M059J (cell line): ENCODE data around the gene PSMB11. TPM values are rescaled to one million over a fixed set of nuclear protein-coding genes. Genes with fewer than 3 reads are reported as not detected.
"Not testable (repeated sequence)": the region's sequence is repeated elsewhere in the genome, so short reads cannot be mapped to it uniquely, and the experiment has no call there.

Experiments used
- DNase-seq: peaks from one replicate; pipeline ENCODE4 v3.0.0-alpha.2; 2012; ENCODE audit warnings: low read depth
- total RNA-seq: library from RNA; depleted of rRNA; stranded (reverse); fragments of >200 nt; shearing (Covaris generic); gene quantifications from 2 replicates; pipeline ENCODE4 v1.2.3, GENCODE V29; 2014; rRNA removed

The PSMB11 gene
- not detected in 2 replicates for total RNA-seq

DNA sequence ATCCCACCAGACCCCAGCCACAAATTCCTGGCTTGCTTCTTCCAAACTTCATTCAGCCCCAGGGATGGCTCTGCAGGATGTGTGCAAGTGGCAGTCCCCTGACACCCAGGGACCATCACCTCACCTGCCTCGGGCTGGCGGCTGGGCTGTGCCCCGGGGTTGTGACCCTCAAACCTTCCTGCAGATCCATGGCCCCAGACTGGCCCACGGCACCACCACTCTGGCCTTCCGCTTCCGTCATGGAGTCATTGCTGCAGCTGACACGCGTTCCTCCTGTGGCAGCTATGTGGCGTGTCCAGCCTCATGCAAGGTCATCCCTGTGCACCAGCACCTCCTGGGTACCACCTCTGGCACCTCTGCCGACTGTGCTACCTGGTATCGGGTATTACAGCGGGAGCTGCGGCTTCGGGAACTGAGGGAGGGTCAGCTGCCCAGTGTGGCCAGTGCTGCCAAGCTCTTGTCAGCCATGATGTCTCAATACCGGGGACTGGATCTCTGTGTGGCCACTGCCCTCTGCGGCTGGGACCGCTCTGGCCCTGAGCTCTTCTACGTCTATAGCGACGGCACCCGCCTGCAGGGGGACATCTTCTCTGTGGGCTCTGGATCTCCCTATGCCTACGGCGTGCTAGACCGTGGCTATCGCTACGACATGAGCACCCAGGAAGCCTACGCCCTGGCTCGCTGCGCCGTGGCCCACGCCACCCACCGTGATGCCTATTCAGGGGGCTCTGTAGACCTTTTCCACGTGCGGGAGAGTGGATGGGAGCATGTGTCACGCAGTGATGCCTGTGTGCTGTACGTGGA lies at the start of gene PSMB11:
TSS of gene PSMB11 (plus strand) at position 51 of the 804 bp plus-strand sequence. CDS start at position 65, 14 bp downstream.
- DNase-seq: no peak

- no peak for DNase-seq
These were observed 48.5 kb upstream of the PSMB11 start for GRCh38 chr14:22993517-22993916.

DNA sequence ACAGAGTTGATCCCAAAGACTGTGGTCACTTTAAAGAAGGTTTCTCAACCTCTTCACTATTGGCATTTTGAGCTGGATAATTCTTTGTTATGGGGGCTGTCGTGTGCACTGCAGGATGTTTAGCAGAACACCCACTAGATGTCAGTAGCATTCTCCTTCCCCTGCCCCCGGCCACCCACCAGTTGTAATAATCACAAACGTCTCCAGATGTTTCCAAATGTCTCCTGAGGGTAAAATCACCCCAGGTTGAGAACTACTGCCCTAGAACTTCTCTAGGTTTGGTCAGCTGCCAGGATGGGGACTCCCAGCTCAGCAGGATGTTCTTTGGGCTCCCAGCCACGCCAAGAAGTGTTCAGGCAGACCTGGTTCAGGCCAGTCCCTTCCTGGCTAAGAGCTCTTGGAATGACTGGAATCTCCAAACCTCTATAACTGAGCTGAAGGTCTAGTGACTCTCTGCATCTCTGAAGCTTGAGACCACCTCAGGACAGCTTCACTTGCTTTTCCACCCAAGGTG lies 47.2 kb upstream of the PSMB11 start:
- peak; percentile 70 for DNase-seq

- no peak for DNase-seq
These were observed 46.0 kb upstream of the PSMB11 start for GRCh38 chr14:22995889-22996625.

- no peak for DNase-seq
These were observed 45.0 kb upstream of the PSMB11 start for GRCh38 chr14:22996768-22997654.

GRCh38 chr14:22997676-22998323 lies 44.2 kb upstream of the PSMB11 start:
- no peak for DNase-seq

GRCh38 chr14:22998329-22999012 lies 43.5 kb upstream of the PSMB11 start:
- DNase-seq: no peak

DNA sequence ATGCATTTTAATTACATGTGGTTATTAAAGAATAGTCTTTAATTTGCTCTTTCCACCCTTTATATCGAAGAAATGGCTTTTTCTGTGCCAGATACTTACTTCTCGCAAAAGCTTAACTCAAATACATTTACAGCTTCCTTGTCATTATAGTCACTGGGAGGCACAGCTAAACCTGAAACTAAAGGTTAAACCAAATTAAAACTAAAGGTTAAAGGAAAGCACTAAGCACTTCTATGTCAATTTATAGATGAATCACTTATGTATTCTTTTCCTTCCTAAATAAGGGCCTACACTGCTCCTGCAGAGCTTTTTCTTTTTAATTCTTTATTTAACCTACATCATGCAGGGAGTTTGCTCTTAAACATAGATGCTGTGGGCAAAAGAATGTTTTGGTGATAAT lies 41.2 kb upstream of the PSMB11 start:
- no peak for DNase-seq

DNA sequence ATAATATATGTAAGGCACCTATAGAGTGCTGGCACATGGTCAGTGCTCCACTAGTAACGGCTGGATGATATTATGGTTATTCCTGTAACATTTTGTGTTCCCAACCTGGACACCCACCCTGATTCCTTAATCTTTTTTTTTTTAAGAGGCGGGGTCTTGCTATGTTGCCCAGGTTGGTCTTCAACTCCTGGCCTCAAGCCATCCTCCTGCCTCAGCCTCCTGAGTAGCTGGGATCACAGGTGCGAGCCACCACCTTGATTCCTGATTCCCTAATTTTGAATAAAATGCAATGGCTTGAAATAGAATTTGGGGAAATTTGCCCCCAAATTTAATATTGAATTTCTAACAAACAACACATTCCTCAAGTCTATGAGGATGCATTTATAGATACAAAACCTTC lies 39.4 kb upstream of the PSMB11 start:
- no peak for DNase-seq

GRCh38 chr14:23004274-23004673 lies 37.7 kb upstream of the PSMB11 start:
- not testable (repeated sequence) for DNase-seq

GRCh38 chr14:23005451-23006187 lies 36.4 kb upstream of the PSMB11 start:
- DNase-seq: no peak

- DNase-seq: no peak
These were observed 35.9 kb upstream of the PSMB11 start for GRCh38 chr14:23006188-23006534.

GRCh38 chr14:23006544-23007419 lies 35.2 kb upstream of the PSMB11 start:
- peak; percentile 96 for DNase-seq

- peak; percentile 54 for DNase-seq
These were observed 33.2 kb upstream of the PSMB11 start for GRCh38 chr14:23008831-23009230.

- no peak for DNase-seq
These were observed 32.5 kb upstream of the PSMB11 start for GRCh38 chr14:23009483-23009938.

DNA sequence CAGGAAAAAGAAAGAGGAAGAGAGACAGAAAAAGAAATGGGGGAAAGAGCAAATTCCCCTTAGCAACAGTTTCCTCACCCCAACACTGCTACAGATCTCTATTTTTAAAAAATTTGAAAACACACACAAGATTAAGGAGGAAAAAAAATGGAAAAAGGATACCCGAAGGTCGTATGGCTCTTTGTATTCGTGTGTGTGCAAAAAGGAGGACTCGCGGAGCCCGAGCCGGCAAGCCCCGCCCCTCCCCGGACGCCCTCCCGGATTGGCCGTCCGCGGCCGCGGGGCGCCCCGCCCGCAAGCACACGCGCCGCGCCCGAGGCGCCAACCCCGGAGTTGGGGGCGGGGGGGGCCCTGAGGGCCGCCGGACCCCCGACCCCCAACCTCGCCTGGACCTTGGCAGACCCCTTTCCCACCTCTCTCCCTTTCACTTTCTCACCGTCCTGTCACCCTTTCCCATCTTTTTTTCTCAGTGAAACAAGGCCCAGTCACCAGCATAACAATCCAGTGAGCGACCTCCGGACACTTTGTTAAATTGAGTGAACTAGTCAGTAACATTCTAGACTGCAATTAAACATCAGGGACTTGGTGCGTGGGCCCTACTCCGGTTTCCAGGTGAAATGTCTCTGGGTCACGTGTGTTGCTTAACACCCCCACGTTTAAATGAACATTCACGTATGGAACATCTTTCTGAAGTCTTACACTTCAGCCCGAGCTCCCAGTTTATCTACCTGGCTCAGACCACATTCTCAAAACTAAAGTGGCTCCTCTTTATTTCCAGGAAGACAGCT lies 31.9 kb upstream of the PSMB11 start, which contains the start of gene C14orf93:
TSS of gene C14orf93 (minus strand) at position 205 of the 788 bp plus-strand sequence. CDS start 11,120 bp downstream, outside the sequence.
- peak; percentile 66 for DNase-seq

GRCh38 chr14:23013054-23013748 lies 28.8 kb upstream of the PSMB11 start:
- no peak for DNase-seq
